HTERT RPE-1 (cell line): ENCODE measurements around the gene CEP112.
"Not testable (repeated sequence)": the region's sequence is repeated elsewhere in the genome, so short reads cannot be mapped to it uniquely, and the experiment has no call there.

Experiments used
- in situ Hi-C: fragments of 300-500 bp; cut with MboI; formaldehyde crosslinking; loops from 4 replicates; pipeline ENCODE4 v1.14.3; 2020; ENCODE audit warnings: low sequenced_read_pairs

CEP112 gene

DNA sequence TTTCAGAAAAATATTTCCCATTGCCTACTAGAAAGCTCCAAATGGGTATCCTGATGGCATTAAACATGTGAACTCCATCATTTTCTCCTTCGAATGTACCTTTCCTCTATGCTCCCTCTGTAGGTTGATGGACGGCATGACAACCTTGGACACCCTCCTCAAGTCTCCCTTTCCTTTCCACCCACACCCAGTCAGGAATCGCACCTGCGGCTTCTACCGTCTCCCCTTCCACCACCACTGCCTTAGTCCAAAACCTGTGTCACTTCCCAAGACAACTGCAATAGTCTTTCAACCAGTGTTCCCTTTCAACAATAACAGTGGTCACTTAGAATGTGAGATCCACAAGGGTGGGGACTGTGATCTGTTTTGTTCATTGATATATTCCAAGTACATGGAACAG, 397.4 kb downstream of the CEP112 start:
- in situ Hi-C loops: no loop called here

DNA sequence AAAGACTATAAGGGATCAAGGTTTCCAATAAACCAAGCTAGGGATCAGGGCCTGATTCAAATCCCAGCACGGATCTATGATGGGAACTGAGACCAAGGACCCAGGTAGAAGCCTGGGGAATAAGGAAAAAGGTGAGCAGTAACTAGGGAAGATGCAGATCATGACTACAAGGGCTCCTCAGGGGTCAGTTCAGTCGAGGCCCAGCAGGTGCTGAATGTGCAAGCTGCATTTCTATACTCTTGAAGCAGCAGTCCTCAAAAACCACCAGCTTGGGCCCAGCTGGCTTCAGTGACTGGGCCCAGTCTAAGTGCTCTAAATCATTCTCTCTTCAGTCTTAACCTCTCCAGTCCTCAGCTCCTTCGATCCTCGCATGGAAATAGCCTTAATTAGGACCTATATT, 401.7 kb downstream of the CEP112 start:
- in situ Hi-C loops: no loop called here

DNA sequence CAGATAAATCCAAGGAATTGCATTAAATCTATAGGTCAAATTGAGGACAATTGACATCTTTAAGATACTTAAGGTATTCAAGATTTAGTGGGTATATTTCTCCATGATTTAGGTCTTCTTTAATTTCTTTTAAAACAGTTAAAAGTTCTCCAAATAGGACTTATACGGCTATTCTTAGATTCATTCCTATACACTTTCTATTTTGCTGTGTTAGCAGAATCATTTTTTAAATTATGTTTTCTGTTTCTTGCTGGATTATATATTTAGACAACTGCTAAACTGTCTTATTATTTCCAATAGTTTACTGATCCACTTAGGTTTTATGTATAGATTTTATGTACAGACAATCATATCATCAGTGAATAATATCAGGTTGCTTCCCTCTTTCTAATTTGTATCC, 404.4 kb downstream of the CEP112 start:
- in situ Hi-C loops: no loop called here

DNA sequence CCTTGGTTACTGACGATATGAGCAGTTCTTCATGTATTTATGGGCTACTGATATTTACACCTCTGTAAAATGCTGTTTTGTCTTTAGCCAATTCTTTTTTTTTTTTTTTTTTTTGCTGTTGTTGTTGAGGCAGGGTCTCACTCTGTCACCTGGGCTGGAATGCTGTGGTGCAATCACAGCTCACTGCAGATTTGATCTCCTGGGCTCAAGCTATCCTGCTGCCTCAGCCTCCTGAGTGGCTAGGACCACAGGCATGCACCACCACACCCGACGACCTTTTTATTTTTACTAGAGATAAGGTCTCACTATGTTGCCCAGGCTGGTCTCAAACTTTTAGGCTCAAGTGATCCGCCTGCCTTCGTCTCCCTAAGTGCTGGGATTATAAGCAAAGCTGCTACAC, 405.5 kb downstream of the CEP112 start:
- in situ Hi-C loops: no loop called here

DNA sequence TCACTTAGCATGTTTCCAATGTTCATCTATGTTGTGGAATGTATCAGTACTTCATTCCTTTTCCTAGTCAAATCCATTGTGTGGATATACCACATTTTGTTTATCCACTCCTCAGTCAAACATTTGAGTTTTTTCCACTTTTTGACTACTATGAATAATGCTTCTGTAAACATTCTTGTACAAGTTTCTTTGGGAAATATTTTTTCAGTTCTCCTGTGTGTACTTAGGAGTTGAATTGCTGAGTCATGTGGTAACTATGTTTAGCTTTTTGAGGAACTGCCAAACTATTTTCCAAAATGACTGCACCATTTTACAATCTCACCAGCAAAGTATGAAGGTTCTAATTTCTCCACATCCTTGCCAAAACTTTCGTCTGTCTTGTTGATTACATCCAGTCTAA, 406.8 kb downstream of the CEP112 start:
- in situ Hi-C loops: no loop called here

DNA sequence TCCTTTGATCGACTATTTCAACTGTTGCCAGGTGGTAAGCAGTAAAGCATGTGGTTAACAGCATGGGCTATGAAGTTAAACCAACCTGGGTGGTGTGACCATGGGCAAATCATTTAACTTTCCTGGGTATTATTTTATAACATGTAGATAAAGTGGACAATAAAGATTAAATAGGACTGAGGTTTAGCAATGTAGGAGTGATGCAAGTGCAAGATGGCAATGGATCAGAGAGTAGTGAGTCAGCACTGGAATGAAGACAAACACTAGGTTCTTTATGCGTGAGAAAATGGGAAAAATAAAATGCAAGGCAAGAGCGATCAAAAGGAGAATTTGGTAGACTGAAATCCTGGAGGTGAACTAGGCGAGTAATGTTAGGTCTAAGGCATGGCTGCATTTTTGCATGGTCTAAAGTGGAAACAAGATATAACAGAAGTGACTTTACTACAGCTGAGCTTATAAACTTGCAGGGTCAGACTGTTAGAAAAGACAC, 408.0 kb downstream of the CEP112 start:
- in situ Hi-C loops: no loop called here

DNA sequence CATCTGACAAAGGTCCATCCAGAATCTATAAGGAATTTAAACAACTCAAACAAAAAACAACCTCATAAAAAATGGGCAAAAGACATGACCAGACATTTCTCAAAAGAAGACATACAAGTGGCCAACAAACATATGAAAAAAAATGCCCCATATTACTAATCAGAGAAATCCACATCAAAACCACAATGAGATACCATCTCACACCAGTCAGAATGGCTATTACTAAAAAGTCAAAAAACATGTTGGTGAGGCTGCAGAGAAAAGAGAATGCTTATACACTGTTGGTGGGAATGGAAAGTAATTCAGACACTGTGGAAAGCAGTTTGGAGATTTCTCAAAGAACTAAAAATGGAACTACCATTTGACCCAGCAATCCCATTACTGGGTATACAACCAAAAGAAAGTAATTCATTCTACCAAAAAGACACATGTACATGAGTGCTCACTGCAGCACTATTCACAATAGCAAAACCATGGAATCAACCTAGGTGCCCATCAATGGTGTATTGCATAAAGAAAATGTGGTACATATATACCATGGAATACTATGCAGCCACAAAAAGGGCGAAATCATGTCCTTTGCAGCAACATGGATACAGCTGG, 409.7 kb downstream of the CEP112 start:
- in situ Hi-C loops: not testable (repeated sequence)

DNA sequence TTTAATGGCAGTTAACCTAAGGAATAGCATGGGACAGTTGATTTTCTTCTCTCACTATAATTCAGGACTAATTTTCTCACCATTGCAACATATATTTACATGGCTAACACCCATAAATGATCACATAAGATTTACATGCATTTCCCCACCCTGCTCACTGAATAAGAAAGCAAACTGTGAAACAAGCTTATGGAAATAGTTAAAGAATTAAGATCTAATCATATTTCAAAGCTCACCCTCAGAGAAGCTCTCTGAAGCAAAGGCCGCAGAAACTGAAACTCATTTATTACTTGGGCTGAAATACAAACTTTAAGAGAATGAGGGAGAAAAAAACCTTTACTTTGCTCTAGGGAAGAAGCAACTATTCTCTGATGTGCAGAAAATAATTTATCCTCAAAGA, 411.8 kb downstream of the CEP112 start:
- in situ Hi-C loops: no loop called here

DNA sequence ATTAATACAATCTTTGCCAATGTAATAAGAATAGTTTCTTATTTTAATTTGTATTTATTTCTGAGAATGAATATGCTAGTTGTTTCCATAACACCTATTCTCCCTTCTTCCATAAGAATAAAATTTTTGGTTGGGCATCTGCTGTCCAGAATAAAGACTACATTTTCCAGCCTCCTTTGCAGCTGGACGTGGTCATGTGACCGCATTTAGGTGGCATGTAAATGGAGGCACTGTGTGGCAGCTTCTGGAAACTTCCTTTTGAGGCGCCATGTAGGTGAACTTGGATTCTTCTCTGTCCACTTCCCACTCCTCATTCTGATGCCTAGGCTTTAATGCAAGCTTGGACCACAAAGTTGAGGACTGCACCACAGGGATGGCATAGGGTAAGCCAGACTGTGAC, 415.0 kb downstream of the CEP112 start:
- in situ Hi-C loops: no loop called here

DNA sequence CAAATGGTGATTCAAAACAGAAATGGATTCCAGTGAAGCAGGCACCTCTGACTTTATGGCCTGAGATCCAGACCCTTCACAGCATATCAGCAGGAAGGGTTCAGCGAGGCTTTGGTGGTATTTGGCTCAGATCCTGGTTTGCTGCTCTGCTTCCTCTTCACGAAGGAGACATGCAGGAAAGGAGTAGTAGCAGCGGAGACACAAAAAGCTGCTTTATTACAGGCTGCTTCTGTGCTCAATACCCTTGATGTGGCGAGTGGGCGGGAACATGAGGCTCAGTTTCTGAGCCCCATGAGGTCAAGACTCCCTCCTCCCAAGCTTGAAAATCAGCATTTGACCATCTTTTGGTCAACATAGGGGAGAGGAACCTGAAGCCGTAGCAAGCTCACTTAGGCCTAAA, 417.1 kb downstream of the CEP112 start:
- in situ Hi-C loops: no loop called here

DNA sequence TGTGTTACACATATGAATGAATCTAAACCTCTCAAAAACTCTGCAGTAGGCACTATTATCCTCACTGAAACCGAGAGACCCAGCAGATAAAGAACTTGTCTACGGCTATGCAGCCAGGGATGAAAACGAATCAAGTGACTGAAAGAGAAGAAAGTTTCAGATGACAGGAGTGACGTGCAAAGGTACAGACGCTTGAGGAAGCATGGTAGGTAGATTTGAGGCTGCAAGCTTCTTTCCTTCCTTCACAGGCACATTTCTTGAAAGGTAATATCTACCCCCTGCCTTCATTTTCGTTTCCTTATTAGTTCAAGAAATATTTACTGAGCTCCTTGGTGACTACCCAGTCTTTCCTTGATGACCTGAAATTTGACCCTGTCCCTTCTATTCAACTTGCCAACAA, 418.9 kb downstream of the CEP112 start:
- in situ Hi-C loops: no loop called here

DNA sequence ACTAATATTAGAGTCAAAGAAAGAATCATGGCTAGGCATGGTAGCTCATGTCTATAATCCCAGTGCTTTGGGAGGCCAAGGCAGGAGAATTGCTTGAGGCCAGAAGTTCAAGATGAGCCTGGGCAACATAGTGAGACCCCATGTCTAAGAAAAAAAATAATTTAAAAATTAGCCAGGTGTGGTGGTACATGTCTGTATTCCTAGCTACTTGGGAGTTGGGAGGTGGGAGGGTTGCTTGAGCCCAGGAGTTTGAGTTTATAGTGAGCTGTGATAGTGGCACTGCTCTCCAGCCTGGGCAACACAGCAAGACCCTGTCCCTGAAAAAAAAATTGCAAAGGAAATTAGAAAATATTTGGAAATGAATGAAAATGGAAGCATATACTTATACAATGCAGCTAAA, 420.2 kb downstream of the CEP112 start:
- in situ Hi-C loops: no loop called here

DNA sequence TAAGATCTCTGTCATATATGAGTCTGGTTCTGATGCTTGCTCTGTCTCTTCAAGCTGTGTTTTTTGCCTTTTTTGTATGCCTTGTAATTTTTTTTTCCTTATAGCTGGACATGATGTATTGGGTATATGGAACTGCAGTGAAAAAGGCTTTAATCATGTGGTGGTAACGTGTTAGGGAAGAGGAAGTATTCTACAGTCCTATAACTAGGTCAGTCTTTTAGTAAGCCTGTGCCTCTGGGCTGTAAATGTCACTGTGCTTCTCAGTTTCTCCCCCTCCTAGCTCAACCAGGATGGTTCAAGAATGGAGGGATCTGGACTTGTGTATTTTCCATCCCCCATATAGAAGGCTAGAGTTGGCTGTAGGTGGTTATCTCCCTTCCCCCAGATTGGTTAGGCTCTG, 428.1 kb downstream of the CEP112 start:
- in situ Hi-C loops: no loop called here

DNA sequence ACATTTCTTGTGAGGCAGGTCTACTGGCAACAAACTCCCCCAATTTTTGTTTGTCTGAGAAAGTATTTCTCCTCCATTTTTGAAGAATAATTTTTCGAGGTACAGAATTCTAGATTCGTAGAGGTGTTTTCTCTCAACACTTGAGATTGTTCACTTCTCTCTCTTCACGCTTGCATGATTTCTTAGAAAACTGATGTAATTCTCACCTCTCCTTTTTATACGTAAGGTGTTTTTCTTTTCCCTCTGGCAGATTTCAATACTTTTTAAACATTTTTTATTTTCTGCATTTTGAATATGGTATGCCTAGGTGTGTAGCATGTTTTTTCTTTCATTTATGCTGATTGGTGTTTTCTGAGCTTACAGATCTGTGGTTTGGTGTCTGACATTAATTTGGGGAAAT, 429.0 kb downstream of the CEP112 start:
- in situ Hi-C loops: no loop called here

DNA sequence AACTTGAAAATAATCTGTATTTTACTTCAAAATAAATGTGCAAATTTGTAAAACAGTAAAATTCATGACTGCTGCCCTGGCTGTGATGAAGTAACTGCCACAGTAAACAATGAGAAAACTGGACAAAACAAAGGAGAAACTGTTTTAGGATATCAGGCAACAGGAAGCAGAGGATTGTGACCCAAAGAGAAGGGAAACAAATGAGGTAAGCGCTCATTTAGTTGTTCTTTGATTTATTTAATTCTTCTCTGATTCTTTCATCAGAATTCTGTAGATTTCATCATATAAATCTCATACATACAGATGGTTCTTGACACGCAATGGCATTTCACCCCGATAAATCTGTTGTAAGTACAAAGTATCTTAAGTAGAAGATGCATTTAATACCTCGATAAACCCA, 432.4 kb downstream of the CEP112 start:
- in situ Hi-C loops: no loop called here

DNA sequence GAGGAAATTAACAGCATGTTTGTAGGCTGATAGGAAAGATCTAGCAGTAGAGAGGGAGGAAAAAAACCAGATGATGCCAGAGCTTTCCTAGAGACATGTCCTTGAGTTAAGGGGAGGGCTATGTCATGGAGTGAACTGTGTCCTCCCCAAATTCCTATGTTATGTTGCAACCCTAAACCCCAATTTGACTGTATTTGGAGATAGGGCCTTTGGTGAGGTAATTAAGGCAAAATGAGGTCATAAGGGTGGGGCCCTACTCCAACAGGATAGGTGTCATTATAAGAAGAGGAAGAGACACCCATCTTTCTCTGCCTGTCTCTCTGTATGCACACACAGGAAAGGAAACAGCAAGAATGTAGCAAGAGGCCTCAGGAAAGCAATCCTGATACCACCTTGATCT, 435.2 kb downstream of the CEP112 start:
- in situ Hi-C loops: no loop called here

DNA sequence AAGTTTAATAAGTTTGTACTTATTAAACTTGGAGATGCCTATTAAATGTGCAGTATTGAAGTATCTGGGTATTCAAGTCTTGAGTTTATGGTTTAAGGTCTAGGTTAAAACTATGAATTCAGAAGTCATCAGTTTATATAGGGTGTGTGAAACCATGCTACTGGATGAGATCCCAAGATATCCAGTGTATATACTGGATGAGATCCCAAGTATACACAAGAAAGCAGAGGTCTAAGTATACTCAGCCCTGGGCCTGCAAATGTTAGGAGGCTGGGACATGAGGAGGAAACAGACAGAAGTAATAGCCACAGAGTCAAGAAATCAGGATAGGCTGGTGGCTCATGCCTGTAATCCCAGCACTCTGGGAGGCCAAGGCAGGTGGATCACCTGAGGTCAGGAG, 436.1 kb downstream of the CEP112 start:
- in situ Hi-C loops: no loop called here

DNA sequence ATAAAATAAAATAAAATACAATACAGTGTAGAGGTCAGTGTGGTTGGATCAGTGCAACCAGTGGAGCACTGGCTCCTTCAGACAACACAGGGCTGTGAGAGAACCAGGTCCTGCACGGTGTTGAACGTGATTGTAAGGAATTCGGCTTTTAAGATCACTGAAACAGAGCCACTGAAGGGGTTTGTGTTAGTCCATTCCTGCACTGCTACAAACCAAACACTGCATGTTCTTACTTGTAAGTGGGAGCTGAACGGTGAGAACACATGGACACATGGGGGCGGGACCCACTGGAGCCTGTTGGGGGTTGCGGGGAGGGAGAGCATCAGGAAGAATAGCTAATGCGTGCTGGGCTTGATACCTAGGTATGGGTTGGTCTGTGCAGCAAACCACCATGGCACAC, 437.3 kb downstream of the CEP112 start:
- in situ Hi-C loops: no loop called here

DNA sequence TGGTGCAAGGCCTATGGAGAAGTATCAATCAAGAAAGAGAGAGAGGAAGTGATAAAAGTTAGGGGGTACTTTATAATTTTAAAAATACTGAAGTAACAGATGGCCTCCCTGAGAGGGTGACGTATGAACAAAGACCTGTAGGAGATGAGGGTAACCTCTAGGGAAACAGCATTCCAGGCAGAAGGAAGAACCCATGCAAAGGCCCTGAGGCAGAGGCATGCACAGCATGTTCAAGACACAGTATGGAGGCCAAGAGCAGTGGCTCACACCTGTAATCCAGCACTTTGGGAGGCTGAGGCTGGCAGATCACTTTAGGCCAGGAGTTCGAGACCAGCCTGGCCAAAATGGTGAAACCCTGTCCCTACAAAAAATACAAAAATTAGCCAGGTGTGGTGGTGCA, 437.9 kb downstream of the CEP112 start:
- in situ Hi-C loops: no loop called here

DNA sequence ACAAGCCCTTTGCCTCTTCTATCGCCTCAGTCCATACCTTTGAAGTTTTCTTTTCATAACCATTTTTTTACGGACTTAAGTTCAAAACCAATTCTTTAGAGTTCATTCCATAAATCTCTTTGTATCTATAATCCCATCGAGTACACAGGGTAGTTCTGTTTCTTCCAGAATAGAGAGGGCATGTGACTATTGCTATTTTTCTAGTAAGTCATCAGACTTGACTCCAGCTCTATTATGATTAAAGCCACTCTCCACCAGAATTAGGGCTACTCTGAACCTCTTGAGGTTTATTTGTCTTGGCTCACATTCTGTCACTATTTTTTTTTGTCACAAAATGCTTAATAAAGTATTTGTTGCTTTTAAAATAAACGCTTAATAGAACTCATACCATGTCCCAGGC, 438.6 kb downstream of the CEP112 start:
- in situ Hi-C loops: no loop called here

DNA sequence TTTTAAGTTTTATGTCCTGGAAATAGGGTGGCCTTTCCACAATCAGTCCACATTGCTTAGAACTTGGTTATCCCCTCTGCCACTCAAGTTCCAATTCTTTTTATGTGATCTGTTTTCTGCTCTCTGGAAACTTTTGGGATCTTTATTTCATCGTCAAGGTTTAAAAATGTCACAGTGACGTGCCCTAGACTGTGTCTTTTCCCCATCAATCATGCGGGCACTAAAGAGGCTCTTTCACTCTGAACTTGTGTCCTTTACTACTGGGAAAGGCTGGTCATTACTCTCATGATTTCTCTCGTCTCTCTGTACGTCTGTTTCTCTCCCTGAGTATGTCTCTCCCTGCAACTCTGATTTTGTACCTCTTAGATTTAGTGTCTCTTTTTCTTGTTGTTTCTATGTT, 440.7 kb downstream of the CEP112 start:
- in situ Hi-C loops: no loop called here

DNA sequence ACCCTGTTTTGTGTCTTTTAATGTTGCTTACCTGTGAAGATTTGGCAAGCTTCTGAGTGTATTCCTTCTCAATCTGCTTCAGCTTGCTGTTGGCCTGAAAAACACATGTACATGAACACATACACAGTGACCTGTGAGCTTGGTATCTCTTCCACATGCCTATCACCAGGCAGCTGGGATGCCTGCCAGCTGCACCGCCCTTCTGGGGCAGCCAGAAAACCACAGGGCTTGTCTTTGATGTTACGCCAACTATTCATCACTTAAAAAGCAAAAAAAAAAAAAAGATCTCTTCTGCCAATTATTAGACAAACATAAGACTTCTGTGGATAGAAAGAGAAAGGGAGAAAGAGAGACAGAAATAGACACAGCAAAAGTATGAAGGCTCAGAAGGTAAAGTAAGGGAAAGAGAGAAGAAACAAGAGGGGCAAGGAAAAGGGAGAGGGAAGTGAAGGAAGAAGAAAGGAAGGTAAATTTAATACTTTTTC, 441.3 kb downstream of the CEP112 start:
- in situ Hi-C loops: no loop called here

DNA sequence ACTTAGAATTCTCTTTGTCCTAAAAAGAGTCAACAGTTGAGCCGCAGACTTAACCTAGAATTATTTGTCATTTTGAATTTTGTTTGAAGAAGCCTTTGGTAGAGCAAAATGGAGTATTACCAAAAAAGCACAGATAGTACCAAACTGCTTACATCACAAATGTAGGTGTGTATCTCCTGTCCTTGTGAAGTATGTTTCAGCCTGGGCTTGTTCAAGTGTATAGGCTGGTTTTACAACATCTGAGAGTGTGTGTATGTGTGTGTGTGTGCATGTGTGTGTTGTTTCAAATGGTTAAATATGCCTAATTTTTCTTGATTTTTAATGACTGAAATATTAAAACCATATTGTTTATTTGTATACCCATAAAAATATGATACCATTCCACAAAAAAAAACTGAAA, 441.8 kb downstream of the CEP112 start:
- in situ Hi-C loops: no loop called here
